Fibroblast of lung (primary cell): ENCODE data around the gene GUCY2D. TPM values are rescaled to one million over a fixed set of nuclear protein-coding genes. Genes with fewer than 3 reads are reported as not detected.

ENCODE experiments used
- DNase-seq, 2 donors: peaks; one replicate each; pipeline versions ENCODE4 v3.0.0 to v3.0.0-alpha.2; 2010; ENCODE audit warnings: low read depth in 2 of 2
- H2AFZ ChIP-seq: 2 replicates; pipeline ENCODE4 v1.5.1; 2012; ENCODE audit warnings: low read length, control low read depth, inconsistent platforms
- H3K27ac ChIP-seq: 2 replicates; pipeline ENCODE4 v1.5.1; 2011; ENCODE audit warnings: low read length, control low read depth; ENCODE audit not compliant: insufficient read depth
- H3K27me3 ChIP-seq: 2 replicates; pipeline ENCODE4 v1.5.1; 2011; ENCODE audit warnings: mild to moderate bottlenecking, low read length; ENCODE audit not compliant: control insufficient read depth, insufficient read depth
- H3K36me3 ChIP-seq: 2 replicates; pipeline ENCODE4 v1.5.1; 2011; ENCODE audit warnings: low read length; ENCODE audit not compliant: control insufficient read depth, insufficient read depth
- H3K4me1 ChIP-seq: 2 replicates; pipeline ENCODE4 v1.5.1; 2011; ENCODE audit warnings: low read length; ENCODE audit not compliant: control insufficient read depth, insufficient read depth; ENCODE audit errors: extremely low read depth
- H3K4me2 ChIP-seq: 2 replicates; pipeline ENCODE4 v1.5.1; 2011; ENCODE audit warnings: low read length, control low read depth; ENCODE audit not compliant: insufficient read depth; ENCODE audit errors: extremely low read depth
- H3K4me3 ChIP-seq, 4 experiments: fragments of 200-600 bp in 1 of 4; sonication (generic) in 1 of 4; replicated peaks in 1 of 4; 2 replicates each; pipeline ENCODE4 v1.5.1; 2011 to 2016; ENCODE audit warnings: low read length in 4 of 4, low read depth in 3 of 4, mild to moderate bottlenecking in 3 of 4, control low read depth in 2 of 4, inconsistent platforms in 1 of 4, mixed read lengths in 1 of 4; ENCODE audit not compliant: insufficient read depth in 1 of 4; ENCODE audit errors: control extremely low read depth in 1 of 4
- H3K79me2 ChIP-seq: 2 replicates; pipeline ENCODE4 v1.5.1; 2012; ENCODE audit warnings: mild to moderate bottlenecking, low read length, inconsistent platforms; ENCODE audit not compliant: control insufficient read depth, insufficient read depth
- H3K9ac ChIP-seq: 2 replicates; pipeline ENCODE4 v1.5.1; 2011; ENCODE audit warnings: mild to moderate bottlenecking, low read length, control low read depth; ENCODE audit not compliant: insufficient read depth
- H3K9me3 ChIP-seq: 2 replicates; pipeline ENCODE4 v1.5.1; 2012; ENCODE audit warnings: low read depth, low read length; ENCODE audit not compliant: control insufficient read depth, insufficient read depth
- H4K20me1 ChIP-seq: 2 replicates; pipeline ENCODE4 v1.5.1; 2011; ENCODE audit warnings: low read length; ENCODE audit not compliant: control insufficient read depth, insufficient read depth; ENCODE audit errors: extremely low read depth
- CTCF ChIP-seq, 2 donors: IDR thresholded peaks in 1 of 2; conservative IDR thresholded peaks in 1 of 2; 1 replicate in 1 of 2; 2 replicates in 1 of 2; pipeline ENCODE4 v1.5.1; 2011 to 2012; ENCODE audit warnings: low read length in 2 of 2, control low read depth in 1 of 2, inconsistent platforms in 1 of 2, low read depth in 1 of 2, mild to moderate bottlenecking in 1 of 2
- EZH2 ChIP-seq: IDR thresholded peaks from 2 replicates; pipeline ENCODE4 v1.5.1; 2012; ENCODE audit warnings: low read length, control low read depth, mild to moderate bottlenecking; ENCODE audit errors: missing control alignments
- polyA plus RNA-seq, 2 donors: library from polyadenylated mRNA; depleted of rRNA in 1 of 2; stranded (reverse) in 1 of 2; unstranded in 1 of 2; fragments of >200 nt; gene quantifications; 2 replicates each; pipeline ENCODE4 v1.2.1, GENCODE V29; 2011 to 2012; ENCODE audit warnings: missing spikeins in 1 of 2
- total RNA-seq: library from RNA; depleted of rRNA; stranded (reverse); fragments of >200 nt; gene quantifications from 2 replicates; pipeline ENCODE4 v1.2.1, GENCODE V29; 2014

GUCY2D gene
- total and polyA plus RNA-seq, 2 donors (not counting 1 experiment from before 2014, with no cell fraction given), result not detected

- TF ChIP-seq EZH2 (no peak), CTCF (conservative IDR thresholded peaks at IDR 0.05 in 1 of 2, IDR thresholded peaks at IDR 0.05 in 1 of 2; ENCODE audit: low read depth in 1 of 2, low read length in 2 of 2) (no peak)
- H3K4me3 ChIP-seq, result no peak overlapping the region
- H3K4me2 ChIP-seq, result no peak overlapping the region
- no peak overlapping the region for H3K27ac ChIP-seq
- H3K9me3 ChIP-seq, result no peaks in the 10 kb centered on the region
- H3K9ac ChIP-seq, result no peak overlapping the region
- peaks cover 36% of the 10 kb centered on the region for H3K27me3 ChIP-seq
- no peaks in the 10 kb centered on the region for H3K36me3 ChIP-seq
- no peaks in the 10 kb centered on the region for H4K20me1 ChIP-seq
- no peak overlapping the region for H2AFZ ChIP-seq
- peak in 1 of 2 donors; percentile 44 for DNase-seq
- H3K4me1 ChIP-seq, result no peaks in the 10 kb centered on the region
- no peaks in the 10 kb centered on the region for H3K79me2 ChIP-seq
Observed at GRCh38 chr17:8005357-8005756, 2.9 kb downstream of the GUCY2D start.

- H3K27me3 ChIP-seq, result peaks cover 33% of the 10 kb centered on the region
Observed at GRCh38 chr17:8005967-8006730, 3.7 kb downstream of the GUCY2D start.

More at GRCh38 chr17:8005967-8006730, 3.7 kb downstream of the GUCY2D start:
- Histone ChIP-seq H3K9ac (no peak overlapping the region), H4K20me1 (no peaks in the 10 kb centered on the region), H3K9me3 (no peaks in the 10 kb centered on the region), H3K4me3 (no peak overlapping the region), H3K79me2 (no peaks in the 10 kb centered on the region), H3K4me1 (no peaks in the 10 kb centered on the region), H3K27ac (no peak overlapping the region), H3K36me3 (no peaks in the 10 kb centered on the region), H3K4me2 (no peak overlapping the region), H2AFZ (no peak overlapping the region)
- TF ChIP-seq EZH2 (no peak), CTCF (conservative IDR thresholded peaks at IDR 0.05 in 1 of 2, IDR thresholded peaks at IDR 0.05 in 1 of 2; ENCODE audit: low read depth in 1 of 2, low read length in 2 of 2) (no peak)
- no peak for DNase-seq
